ENCODE results near the gene NUMBL.

NUMBL gene

DNA sequence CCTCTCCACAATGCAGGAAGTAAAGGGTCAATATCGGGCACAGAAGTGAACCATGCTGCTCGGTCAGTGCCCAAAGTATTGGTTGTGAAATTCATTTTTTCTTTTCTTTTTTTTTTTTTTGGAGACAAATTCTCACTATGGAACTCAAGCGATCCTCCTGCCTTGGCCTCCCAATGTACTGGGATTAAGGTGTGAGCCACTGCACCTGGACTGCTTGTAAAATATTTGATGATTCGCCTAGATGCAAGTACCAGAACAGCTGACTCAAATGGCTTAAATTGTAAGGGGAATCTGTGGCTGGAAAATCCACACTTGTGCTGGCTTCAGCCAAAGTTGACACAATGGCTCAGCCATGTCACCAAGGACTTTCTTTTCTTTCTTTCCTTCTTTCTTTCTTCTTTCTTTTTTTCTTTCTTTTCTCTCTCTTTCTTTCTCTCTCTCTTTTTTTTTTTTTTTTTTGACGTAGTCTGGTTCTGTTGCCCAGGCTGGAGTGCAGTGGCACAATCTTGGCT lies 43.7 kb downstream of the NUMBL start:
- Histone ChIP-seq H3K4me3 (IDR thresholded peaks at IDR 0.05; ENCODE audit: insufficient read depth, low read depth, low read length) (no peak overlapping the region), H3K4me1 (ENCODE audit: low read depth, poor library complexity, severe bottlenecking) (no peaks in the 10 kb centered on the region), H3K79me2 (ENCODE audit: insufficient read depth, low read depth) (no peaks in the 10 kb centered on the region), H3K27me3 (ENCODE audit: insufficient read depth, low read depth) (no peaks in the 10 kb centered on the region), H3K27ac (no peak overlapping the region), H3K9ac (no peak overlapping the region), H4K20me1 (ENCODE audit: insufficient read depth) (no peaks in the 10 kb centered on the region), H3K36me3 (ENCODE audit: insufficient read depth) (no peaks in the 10 kb centered on the region), H2AFZ (ENCODE audit: low read depth) (no peak overlapping the region), H3K4me2 (no peak overlapping the region)
- TF ChIP-seq CTCF (conservative IDR thresholded peaks at IDR 0.05; ENCODE audit: low read depth, low read length) = no peak

DNA sequence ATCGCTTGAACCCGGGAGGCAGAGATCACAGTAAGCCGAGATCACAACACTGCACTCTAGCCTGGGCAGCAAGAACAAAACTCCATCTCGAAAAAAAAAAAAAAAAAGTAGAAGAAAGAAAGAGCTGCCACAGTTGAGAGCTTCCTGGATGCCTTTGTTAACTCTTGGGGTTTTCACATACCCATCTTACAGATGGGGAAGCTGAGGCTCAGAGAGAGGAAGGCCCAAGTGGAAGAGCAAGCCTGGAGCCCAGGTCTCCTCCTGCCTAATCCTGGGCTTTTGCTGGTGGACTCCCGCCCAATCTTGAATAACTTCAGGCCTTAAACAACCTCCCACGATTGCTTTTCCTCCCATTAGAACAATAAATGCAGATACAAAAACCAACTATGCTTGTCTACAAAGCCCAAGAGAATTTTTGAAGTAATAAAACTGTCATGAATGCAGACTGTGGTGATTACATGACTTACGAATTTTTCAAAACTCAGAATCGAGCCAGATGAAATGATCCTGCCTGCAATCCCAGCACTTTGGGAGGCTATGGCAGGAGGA lies 47.6 kb downstream of the NUMBL start:
- Histone ChIP-seq H3K9ac (no peak overlapping the region), H3K36me3 (ENCODE audit: insufficient read depth) (no peaks in the 10 kb centered on the region), H3K79me2 (ENCODE audit: insufficient read depth, low read depth) (no peaks in the 10 kb centered on the region)

GRCh38 chr19:40642051-40642706 lies 48.3 kb downstream of the NUMBL start:
- TF ChIP-seq CTCF (conservative IDR thresholded peaks at IDR 0.05; ENCODE audit: low read depth, low read length) = no peak
- H3K27ac ChIP-seq = no peak overlapping the region

More for the DNA sequence above, 47.6 kb downstream of the NUMBL start:
- no peak for TF ChIP-seq CTCF (conservative IDR thresholded peaks at IDR 0.05; ENCODE audit: low read depth, low read length)
- Histone ChIP-seq H3K4me2 (no peak overlapping the region), H3K27me3 (ENCODE audit: insufficient read depth, low read depth) (no peaks in the 10 kb centered on the region), H3K4me1 (ENCODE audit: low read depth, poor library complexity, severe bottlenecking) (no peaks in the 10 kb centered on the region), H3K4me3 (IDR thresholded peaks at IDR 0.05; ENCODE audit: insufficient read depth, low read depth, low read length) (no peak overlapping the region), H3K27ac (no peak overlapping the region), H4K20me1 (ENCODE audit: insufficient read depth) (no peaks in the 10 kb centered on the region), H2AFZ (ENCODE audit: low read depth) (no peak overlapping the region)

DNA sequence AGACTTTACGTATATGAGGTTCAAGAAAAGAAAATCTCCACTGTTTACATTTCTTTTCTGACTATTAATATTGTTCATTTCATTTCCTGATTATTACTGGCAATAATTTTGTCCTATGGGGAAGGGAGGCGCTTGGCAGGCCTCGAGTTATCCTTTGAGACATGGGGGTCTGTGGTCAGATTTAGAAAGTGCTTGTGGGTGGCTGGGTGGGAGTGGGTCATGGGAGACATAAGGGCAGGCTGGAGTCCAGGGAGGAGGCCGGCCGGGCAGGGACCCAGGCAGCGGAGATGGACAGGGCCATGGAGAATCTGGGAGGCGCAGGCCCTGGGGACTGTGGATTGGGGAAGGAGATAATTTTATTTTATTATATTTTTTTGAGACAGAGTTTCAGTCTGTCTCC lies 49.2 kb downstream of the NUMBL start:
- no peak overlapping the region for H3K27ac ChIP-seq

More at GRCh38 chr19:40642051-40642706, 48.3 kb downstream of the NUMBL start:
- no peaks in the 10 kb centered on the region for H4K20me1 ChIP-seq (ENCODE audit: insufficient read depth)
- H3K4me1 ChIP-seq (ENCODE audit: low read depth, poor library complexity, severe bottlenecking) = no peaks in the 10 kb centered on the region
- H3K36me3 ChIP-seq (ENCODE audit: insufficient read depth) = no peaks in the 10 kb centered on the region
- H3K4me3 ChIP-seq (IDR thresholded peaks at IDR 0.05; ENCODE audit: insufficient read depth, low read depth, low read length) = no peak overlapping the region
- H3K27me3 ChIP-seq (ENCODE audit: insufficient read depth, low read depth) = no peaks in the 10 kb centered on the region
- H3K79me2 ChIP-seq (ENCODE audit: insufficient read depth, low read depth) = no peaks in the 10 kb centered on the region
- H3K9ac ChIP-seq = no peak overlapping the region
- H2AFZ ChIP-seq (ENCODE audit: low read depth) = no peak overlapping the region
- H3K4me2 ChIP-seq = no peak overlapping the region

More for the DNA sequence above, 49.2 kb downstream of the NUMBL start:
- Histone ChIP-seq H3K79me2 (ENCODE audit: insufficient read depth, low read depth) (no peaks in the 10 kb centered on the region), H3K9ac (no peak overlapping the region), H3K36me3 (ENCODE audit: insufficient read depth) (no peaks in the 10 kb centered on the region), H4K20me1 (ENCODE audit: insufficient read depth) (no peaks in the 10 kb centered on the region), H3K27me3 (ENCODE audit: insufficient read depth, low read depth) (no peaks in the 10 kb centered on the region), H3K4me2 (no peak overlapping the region), H3K4me3 (IDR thresholded peaks at IDR 0.05; ENCODE audit: insufficient read depth, low read depth, low read length) (no peak overlapping the region), H3K4me1 (ENCODE audit: low read depth, poor library complexity, severe bottlenecking) (no peaks in the 10 kb centered on the region), H2AFZ (ENCODE audit: low read depth) (no peak overlapping the region)
- no peak for TF ChIP-seq CTCF (conservative IDR thresholded peaks at IDR 0.05; ENCODE audit: low read depth, low read length)
